ENCODE measurements around the gene STEAP3.

DNA sequence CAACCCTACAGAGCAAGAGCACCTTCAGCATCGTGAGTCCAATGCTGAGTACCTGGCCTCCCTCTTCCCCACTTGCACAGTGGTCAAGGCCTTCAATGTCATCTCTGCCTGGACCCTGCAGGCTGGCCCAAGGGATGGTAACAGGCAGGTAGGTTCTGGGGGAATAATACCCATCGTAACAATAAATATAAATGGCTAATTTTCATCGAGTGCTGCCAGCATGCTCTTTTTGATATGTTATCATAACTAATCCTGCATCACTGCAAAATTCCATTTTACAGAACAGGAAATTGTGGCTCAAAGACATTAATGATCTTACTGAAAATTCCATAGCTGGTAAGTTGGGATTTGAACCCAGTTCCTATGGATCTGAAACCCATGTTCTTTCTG lies 22.2 kb downstream of the STEAP3 start:
- TF ChIP-seq, protein P1, sequence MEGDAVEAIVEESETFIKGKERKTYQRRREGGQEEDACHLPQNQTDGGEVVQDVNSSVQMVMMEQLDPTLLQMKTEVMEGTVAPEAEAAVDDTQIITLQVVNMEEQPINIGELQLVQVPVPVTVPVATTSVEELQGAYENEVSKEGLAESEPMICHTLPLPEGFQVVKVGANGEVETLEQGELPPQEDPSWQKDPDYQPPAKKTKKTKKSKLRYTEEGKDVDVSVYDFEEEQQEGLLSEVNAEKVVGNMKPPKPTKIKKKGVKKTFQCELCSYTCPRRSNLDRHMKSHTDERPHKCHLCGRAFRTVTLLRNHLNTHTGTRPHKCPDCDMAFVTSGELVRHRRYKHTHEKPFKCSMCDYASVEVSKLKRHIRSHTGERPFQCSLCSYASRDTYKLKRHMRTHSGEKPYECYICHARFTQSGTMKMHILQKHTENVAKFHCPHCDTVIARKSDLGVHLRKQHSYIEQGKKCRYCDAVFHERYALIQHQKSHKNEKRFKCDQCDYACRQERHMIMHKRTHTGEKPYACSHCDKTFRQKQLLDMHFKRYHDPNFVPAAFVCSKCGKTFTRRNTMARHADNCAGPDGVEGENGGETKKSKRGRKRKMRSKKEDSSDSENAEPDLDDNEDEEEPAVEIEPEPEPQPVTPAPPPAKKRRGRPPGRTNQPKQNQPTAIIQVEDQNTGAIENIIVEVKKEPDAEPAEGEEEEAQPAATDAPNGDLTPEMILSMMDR (conservative IDR thresholded peaks at IDR 0.05 in 1 of 2, IDR thresholded peaks at IDR 0.05 in 1 of 2; ENCODE audit: low read depth in 1 of 2, low read length in 2 of 2) = no peak
- no peak for TF ChIP-seq EZH2 (IDR thresholded peaks at IDR 0.05; ENCODE audit: low read length, missing control alignments)

Data from fibroblast of lung (primary cell).